A673 (cell line): ENCODE results near the gene TNFAIP3.

Experiments
- EZH2 ChIP-seq: fragments of 200-600 bp; sonication (generic); IDR thresholded peaks from 2 replicates; pipeline ENCODE4 v1.6.1; 2017; ENCODE audit warnings: borderline replicate concordance, low read depth, mild to moderate bottlenecking, mixed read lengths, antibody characterized with exemption, low read length; ENCODE audit not compliant: poor library complexity, severe bottlenecking
- TF ChIP-seq, protein P1 (sequence below): fragments of 300-800, 200-600 bp; sonication (generic); conservative IDR thresholded peaks from 2 replicates; pipeline ENCODE4 v1.5.1; 2017; ENCODE audit warnings: low read depth, mild to moderate bottlenecking, antibody characterized with exemption, low read length, moderate library complexity, mixed read lengths

DNA sequence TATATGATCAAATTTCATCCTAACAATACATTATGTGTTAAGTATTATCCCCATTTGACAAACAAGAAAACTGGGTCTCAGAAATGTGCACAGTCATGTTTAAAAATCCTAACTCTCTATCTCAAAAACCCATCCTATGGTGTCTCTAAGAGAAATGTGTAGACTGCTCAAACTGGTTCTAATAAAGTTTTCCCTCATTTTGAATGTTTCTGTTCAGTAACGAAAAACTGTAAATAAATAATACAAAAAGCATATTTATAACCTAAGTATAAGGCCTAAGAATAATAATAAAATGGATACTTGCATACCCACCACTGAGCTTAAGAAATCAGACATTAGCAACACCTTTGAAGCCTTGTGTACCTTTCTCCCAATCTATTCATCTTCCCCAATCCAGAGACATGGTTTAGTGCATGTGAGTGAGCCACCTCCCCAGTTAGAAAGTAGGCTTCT is 39.0 kb downstream of the TNFAIP3 start:
- TF ChIP-seq, protein P1, sequence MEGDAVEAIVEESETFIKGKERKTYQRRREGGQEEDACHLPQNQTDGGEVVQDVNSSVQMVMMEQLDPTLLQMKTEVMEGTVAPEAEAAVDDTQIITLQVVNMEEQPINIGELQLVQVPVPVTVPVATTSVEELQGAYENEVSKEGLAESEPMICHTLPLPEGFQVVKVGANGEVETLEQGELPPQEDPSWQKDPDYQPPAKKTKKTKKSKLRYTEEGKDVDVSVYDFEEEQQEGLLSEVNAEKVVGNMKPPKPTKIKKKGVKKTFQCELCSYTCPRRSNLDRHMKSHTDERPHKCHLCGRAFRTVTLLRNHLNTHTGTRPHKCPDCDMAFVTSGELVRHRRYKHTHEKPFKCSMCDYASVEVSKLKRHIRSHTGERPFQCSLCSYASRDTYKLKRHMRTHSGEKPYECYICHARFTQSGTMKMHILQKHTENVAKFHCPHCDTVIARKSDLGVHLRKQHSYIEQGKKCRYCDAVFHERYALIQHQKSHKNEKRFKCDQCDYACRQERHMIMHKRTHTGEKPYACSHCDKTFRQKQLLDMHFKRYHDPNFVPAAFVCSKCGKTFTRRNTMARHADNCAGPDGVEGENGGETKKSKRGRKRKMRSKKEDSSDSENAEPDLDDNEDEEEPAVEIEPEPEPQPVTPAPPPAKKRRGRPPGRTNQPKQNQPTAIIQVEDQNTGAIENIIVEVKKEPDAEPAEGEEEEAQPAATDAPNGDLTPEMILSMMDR, result no peak
- no peak for TF ChIP-seq EZH2
